Measurements from ENCODE around the gene ZNF679.
A peak's percentile ranks its signal among the peaks of the same experiment; 100 is the strongest.
"Not testable (repeated sequence)": the region's sequence is repeated elsewhere in the genome, so short reads cannot be mapped to it uniquely, and the experiment has no call there.

Gene ZNF679

DNA sequence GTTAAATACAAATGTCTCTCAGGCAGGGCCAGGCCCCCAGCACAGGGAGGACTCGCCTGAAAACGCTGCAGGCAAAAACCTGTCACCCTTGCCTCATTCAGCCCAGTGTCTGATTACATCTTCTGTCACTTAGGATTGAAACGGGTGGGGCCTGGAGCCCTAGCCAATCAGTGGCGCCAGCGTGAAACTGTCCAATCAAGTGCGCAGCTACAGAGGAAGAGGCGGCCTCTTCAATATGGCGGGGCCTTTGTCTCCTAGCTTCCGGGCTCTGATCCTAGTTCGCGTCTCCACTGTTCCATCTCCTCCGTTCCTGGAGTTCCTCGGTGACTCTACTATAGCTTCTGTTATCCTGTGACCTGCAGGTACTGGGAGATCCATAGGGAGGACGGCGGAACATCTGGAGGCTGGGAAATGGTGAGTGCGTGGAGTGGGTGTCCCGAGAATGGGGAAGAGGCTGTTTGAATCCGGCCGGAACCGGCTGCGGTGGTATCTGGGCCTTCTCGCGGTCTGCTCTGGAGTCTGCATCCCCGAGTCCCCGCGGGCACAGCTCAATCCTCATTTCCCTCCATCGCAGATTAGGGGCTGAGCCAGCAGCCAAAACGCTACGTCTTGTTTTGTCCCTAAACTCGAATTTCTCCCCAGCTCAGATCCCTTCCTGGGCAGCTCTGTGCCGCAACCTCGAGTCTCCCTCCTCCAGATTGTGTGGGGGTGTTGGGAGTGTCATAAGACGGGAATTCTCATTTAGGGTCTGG lies 85.6 kb downstream of the ZNF679 start, which contains the start of gene ZNF736:
TSS of gene ZNF736 (plus strand) at position 222 of the 752 bp plus-strand sequence. CDS start at position 412, 190 bp downstream.
- H3K27ac ChIP-seq, result peak within 1 kb of the TSS; percentile 79
- peak; percentile 71 for TF ChIP-seq ZFX (IDR thresholded peaks at IDR 0.05)
- TF ChIP-seq, protein P1, sequence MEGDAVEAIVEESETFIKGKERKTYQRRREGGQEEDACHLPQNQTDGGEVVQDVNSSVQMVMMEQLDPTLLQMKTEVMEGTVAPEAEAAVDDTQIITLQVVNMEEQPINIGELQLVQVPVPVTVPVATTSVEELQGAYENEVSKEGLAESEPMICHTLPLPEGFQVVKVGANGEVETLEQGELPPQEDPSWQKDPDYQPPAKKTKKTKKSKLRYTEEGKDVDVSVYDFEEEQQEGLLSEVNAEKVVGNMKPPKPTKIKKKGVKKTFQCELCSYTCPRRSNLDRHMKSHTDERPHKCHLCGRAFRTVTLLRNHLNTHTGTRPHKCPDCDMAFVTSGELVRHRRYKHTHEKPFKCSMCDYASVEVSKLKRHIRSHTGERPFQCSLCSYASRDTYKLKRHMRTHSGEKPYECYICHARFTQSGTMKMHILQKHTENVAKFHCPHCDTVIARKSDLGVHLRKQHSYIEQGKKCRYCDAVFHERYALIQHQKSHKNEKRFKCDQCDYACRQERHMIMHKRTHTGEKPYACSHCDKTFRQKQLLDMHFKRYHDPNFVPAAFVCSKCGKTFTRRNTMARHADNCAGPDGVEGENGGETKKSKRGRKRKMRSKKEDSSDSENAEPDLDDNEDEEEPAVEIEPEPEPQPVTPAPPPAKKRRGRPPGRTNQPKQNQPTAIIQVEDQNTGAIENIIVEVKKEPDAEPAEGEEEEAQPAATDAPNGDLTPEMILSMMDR (conservative IDR thresholded peaks at IDR 0.05), result no peak

DNA sequence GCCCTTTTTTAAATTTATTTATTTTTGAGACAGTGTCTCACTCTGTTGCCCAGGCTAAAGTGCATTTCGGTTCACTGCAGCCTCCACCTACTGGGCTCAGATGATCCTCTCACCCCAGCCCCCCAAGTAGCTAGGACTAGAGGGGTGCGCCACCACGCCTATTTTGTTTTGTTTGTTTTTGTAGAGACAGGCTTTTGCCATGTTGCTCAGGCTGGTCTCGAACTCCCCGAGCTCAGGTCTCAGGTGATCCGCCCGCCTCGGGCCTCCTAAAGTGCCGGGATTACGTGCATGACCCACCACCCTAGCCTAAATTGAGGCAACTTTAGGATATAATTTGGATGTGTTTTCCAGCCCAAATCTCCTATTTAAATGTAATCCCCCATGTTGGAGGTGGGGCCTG lies 86.3 kb downstream of the ZNF679 start:
- H3K27ac ChIP-seq, result peak overlapping the region; percentile 79
- TF ChIP-seq, protein P1 (conservative IDR thresholded peaks at IDR 0.05), result no peak
- TF ChIP-seq ZFX (IDR thresholded peaks at IDR 0.05), result no peak

DNA sequence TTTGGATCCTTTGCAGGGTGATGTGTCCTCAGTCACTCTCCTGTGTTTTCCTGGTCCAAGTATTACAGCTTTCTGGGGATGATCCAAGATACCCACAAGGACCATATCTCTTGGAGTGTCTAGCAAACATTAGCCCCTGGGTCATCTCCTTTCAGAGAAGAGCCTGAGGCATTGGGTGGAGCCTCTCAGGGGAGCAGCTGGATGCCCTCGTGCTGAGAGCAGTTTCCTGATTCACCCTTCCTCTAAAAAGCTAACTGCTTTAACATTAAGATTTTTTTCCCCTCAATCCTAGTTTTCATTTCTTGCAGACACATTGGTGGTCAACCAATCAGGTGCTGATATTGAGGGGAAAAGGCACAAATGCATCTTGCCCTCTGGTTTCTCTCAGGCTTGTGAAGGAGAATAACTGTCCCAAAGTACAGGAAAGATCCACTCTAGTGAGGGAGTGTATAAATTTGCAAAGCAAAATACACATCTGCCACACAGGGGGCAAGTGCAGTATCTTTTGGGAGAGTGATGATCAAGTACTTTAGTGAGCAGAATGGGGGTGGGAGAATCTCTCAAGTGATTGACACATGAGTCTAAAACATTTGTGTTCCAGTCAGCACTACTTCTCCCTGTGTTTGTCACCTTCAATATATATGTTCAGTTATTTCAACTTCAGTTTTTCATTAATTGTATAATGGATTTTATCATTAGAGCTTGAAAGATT lies 87.9 kb downstream of the ZNF679 start:
- H3K27ac ChIP-seq, result not testable (repeated sequence)
